NK-92 (cell line): ENCODE data around the gene KCNC1.

Source experiments
- DNase-seq: peaks from one replicate; lab custom pipeline; 2025; ENCODE audit not compliant: unreplicated experiment; lab: John Stamatoyannopoulos, UW

KCNC1 gene

DNA sequence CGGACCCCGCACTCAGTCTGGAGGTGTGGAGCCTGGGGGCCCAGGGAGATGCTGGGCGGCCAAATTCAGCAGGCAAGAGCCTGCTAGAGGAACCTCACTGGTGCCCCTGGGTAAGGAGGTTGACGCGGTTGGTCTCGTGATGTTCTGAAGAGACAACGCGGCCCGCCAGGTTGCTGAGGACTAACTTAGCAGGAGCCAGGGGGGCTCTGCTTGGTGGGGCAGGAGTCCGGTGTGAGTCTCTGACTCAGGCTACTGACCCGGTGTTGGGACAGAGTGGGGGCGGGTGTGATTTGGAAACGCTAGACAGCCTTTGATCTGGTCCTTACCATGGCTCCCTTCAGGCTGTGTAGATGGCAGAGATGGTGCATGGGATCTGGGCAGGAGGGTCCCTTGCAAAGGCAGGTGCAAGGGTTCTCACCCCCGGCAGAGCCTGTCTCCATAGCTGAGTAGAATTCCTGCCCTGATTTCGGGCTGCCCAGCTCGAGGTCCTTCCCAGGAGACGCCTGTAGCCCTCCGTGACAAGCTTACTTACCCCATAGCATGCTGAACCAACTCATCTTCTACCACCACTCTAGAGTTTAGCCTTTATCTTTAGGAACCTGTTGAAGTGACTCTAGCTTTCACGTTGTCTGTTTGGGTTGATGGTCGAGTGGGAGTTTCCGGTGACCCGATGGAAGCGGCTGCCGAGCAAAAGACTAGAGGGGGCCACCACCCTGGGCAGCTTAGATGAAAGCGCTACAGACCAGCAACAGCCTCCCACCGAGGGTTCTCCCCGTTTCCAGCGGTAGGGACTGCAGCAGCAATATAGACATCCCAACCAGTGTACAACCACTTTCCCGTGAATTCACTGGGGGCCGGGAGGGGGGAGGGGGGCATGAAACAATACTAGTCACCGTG, 38.4 kb downstream of the KCNC1 start:
- no peak for DNase-seq

DNA sequence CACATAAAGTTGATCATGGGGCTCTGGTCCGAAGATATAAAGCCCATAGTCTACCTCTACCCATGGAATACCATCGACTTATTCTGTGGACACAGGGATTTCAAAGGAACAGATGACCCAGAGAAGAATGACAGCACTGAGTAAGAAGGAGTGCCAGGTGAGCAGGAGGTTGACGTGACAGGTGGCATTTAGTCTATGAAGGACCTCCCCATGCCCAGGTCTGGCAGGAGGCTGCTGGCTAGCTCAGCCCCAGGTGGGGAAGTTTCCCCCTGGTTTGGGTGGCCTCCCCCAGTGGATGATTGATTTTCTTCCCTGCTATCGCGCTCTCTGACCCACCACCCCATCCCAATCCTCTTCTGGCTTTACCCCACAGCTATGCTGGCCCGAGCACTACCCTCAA, 39.1 kb downstream of the KCNC1 start:
- DNase-seq = no peak

DNA sequence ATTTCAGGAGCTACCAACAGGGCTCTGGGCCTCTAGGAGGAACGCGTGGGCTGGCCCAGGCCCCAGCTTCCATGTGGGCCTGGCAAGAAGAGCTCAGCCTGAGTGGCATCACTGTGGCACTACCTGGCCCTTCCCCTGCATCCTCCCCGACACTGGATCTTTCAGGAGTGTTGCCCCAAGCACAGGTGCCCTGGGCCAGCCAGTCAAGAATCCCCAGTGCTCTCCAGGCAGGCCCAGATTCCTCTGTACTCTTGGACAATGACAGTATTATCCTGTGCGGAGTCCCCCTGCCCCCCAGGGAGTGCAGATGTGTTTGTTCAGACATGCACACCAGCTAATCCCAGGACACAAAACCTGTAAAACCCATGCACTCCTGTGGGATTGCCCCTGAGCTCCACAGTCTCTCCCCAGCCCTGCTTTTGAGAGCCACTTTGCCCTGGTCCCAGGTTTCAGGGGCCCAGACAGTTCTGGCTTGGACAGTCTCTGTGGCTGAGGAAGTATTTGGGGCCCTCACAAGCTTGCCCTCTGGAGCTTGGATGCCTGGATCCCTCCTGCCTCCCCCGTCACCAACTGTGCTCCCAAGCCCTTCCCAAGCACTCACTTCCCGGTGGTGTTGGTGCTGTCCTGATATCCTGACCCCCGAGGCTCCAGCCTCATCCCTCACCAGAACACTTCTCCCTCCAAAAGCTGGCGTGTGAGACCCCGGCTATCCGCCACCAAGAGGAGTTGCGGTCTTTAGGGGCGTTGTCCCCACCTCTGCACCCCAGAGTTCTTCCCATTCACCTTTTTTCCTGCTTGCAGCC, 39.9 kb downstream of the KCNC1 start:
- no peak for DNase-seq

DNA sequence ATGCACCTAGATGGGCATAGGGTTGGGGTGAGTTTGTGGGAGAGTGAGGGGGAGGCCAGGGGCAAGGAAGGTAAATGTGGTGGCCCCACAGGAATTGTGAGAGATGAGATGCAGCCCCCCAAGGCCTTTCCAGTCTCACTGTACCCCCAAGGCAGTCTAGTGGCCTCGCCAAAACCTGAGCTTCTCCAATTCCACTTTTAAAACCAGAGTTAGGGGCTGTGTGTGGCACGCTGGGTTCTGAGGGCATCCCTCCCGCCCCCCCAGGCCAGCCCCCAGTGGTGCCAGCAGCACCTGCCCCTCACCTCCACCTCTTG, 40.4 kb downstream of the KCNC1 start:
- DNase-seq = no peak

DNA sequence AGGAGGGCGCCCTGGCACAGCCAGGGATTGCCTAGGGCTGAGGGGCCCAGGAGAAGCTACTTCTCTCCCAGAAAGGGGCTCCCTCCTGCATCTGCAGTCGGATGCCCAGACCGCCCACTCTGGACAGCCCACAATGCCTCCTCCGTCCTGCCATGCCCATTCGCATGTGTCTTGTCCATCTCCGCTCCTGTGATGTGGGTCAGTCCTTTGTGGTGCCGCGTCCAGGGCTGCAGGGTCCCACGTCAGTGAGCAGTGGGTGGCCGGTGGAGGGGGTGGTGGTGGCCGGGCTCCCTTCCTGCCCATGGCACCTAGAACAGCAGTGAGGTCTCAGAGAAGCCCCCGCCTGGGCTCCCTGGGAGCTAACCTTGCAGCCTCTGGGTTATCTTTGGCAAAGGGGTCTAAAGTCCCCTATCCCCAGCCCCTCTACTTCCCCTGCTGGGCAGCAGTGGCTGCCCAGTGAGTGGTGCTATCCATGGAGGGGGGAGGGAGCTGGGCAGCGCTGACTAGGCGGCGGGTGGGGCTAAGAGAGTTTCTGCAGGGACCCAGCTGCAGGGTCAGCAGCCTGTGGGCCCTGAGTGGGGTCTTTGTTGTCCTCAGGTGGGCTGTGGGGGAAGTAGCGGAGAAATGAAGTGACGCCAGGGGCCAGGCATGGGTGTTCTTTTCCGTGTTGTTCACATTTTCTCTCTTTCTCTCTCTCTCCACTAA, 41.1 kb downstream of the KCNC1 start:
- DNase-seq = no peak

DNA sequence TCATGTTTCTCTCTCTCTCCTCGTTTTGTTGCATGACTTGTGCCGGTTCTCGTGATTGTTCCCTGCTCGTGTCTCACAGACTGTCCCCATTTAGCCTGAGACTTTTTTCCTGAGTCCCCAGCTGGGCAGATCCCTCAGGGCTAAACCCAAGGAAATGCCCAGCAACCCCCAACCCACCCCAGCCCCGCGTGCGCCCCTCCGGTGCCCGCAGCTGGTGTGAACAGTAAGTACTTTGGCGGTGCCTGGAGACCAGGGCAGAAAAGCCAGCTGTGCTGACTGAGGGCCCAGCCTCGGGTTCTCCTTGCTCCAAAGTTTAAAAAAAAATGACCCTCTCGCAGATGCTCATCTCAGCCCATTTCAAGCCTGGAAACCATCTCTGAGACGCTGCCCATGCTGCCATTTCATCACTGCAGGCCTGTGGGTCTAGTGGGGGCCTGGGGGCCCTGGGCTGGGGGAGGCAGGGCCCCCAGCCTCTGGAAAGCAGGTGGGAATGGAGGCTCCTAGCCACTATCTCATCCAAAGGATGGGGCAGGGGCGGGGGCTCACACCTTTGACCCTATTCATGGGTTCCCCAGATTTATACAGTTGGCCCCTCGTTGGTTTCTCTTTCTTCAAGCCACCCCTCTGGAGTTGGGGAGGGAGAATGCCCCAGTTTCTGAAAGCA, 41.8 kb downstream of the KCNC1 start:
- DNase-seq = no peak

DNA sequence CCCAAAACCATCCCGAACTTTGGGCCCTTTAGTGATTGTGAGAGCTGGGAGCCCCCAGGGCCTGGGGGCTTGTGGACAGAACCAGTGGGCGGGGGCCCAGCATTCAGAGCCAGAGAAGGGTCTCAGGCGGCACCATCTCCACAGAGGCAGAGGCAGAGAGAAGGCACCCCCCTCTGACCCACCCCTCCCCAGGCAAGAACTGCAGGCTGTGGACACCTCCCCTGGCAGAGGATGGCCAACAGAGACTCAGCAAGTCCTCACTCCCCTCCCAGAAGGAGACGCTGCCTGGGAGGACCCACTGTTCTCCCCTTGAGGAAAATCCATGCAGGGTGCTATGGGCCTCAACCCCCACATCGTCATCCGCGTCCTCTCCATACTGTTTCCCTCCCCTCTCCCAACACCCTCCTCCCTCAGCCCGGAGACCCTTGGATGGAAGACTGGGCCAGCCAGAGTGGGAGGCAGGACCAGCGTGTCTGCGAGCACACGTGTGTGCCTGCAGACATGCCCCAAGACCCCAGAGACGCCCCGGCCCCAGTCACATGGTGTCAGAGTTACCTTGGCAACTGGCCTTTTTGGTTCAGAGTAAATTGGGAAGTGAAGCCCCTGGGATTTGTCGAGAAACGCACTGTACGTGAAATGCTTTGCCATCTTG, 42.6 kb downstream of the KCNC1 start:
- no peak for DNase-seq

DNA sequence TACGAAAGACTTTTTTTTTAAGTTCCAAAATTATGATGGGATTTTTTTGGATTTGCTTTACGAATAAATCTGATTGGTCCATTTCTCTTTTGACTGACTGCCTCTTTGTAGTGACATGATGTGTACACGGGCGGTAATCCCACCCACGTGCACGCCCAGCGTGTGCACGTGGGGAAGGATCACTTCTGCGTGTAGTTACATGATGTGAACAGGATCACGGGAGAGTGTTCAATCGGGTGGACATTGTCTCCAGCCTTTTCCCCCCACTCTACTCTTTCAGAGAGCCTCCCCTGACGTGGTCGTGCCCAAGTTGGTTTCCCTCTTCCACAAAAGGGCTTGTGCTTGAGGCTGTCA, 43.1 kb downstream of the KCNC1 start:
- no peak for DNase-seq

DNA sequence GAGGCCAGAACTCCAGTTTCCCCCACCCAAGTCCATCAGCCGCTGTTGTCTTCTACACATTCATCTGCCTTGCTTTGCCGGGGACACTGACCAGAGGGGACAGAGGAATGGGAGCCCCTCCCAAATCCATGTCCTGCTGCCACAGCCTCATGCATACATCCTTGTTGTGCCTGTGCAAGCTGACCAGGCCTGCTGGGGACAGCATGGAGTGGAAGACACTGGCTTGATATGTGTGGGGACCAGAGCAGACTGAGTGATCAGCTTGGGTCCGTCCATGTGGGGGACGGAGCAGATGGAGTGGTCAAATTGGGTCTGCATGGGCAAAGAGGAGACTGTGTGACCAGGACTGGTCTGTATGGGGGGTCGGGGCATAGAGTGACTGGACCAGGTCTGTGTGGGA, 43.8 kb downstream of the KCNC1 start:
- DNase-seq = no peak

DNA sequence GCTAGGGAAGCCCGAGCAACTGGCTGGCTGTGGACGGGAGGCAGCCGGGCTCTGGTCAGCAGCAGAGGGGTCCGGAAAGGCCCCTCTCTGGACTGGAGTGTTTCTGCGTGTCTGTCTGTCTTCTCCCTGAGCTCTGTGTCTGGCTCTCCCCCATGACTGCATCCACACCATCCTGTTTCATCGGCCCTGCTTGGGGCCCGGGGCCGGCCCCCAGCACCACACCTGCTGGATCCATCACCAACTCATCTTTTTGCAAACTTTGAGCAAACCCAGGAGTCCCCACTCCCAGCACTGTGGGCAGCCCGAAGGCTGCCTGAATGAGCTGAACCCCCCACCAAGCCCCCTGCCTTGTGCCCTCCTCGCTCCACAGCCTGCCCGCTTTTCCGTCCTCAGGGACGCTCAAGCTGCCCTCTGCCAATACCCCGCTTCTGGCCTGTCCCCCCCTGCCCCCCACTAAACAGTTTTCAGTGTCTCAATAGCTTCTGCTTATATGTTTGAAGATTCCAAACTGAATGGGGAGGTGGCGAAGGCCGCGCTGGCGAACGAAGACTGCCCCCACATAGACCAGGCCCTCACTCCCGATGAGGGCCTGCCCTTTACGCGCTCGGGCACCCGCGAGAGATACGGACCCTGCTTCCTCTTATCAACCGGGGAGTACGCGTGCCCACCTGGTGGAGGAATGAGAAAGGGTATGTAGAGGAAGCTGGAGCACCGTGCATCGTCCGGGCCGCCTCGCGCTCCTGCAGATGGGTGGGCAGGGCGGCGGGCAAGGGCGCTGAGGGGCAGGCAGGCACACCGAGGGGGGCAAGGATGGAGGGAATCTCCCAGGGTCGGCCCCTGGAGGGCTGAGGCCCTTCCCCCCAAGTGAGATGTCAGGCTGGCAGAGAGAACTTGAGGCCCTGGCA, 44.6 kb downstream of the KCNC1 start:
- no peak for DNase-seq

DNA sequence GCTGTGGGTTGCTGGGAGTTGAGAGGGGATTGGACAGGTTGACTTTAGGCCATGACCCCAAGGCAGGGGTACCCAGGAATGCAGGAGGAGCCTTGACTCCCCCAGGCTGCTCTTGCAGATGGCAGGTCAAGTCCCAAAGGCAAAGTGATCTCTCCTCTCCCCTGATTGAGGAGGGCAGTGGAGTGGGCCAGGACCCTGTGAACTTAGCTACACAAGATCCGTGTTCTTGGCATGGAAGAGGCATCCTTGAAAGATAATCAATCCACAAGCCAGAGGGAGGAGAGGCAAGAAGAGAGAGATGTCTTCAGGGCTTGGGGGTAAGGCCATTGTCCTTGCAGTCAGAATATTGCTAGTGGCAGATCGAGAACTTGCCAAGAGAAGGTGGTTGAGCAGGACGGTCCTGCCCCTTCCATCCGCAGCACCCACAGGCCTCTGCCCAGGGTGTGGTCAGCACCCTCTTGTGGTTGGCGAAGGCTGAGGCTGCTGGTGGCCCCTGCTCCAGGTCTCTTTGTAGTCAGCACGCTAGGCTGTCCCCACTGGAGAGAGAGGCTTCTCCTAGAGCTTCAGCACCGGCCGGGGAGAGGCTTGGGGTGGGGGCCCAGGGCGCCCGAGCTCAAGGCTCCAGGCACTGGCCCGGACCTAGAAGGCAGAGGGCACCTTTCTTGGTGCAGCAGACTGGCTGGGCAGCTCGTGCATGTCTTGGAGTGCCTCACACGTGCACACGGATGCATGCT, 45.4 kb downstream of the KCNC1 start:
- DNase-seq = no peak

DNA sequence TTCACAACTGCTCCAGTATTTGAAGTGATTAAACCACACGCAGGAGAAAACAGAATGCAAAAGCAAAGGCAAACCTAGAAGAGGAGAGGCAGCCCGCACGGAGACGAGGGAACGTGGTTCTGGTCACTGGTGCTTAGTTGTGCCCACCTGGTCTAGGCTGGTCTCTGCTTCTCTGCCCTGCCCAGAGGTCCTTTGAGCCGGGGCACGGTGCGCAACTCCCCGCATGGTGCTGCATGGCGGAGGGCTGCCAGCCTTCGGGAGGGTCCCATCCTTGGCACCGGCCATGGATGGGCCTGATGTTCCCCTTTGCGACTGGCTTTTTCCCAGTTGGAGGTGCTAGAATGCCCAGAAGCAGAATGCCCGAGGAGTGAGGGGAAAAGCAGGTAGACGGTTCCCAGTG, 46.1 kb downstream of the KCNC1 start:
- DNase-seq = no peak

DNA sequence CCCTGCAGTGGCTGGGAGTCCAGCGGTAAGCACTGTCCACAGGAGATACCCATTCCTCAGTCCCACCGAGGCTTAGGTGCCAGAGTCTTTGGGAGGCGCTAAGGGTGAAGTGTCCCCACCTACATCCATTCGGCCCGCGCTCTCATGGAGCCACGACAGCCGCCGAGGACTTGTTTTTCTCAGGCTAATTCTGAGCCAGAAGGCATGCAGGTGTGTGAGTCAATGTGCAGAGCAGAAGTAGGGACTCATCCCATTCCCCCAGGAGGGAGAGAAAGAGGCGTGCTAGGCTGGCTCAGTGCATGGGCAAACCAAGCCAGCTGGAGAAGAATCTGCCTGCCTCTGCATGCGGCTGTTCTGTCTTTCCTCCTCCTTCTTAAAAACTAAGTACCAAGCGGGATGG, 46.6 kb downstream of the KCNC1 start:
- no peak for DNase-seq

DNA sequence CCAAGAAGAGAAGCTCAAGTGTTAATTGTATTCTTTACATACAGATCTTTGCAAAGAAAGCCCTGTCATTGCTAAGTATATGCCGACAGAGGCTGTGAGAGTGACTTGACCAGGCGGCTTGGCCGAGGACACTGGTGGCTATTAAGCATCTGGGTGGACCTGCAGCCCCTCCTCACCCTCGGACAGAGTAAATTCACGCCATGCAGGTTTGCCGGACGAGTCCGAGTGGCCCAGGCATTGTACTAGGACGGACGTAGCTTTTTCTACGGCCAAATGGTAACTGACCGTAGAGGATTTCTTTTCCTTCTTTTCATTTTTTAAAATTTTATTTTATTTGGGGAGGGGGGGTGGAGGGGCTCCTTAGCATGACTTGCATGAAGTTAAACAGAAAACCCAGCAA, 47.0 kb downstream of the KCNC1 start:
- no peak for DNase-seq

DNA sequence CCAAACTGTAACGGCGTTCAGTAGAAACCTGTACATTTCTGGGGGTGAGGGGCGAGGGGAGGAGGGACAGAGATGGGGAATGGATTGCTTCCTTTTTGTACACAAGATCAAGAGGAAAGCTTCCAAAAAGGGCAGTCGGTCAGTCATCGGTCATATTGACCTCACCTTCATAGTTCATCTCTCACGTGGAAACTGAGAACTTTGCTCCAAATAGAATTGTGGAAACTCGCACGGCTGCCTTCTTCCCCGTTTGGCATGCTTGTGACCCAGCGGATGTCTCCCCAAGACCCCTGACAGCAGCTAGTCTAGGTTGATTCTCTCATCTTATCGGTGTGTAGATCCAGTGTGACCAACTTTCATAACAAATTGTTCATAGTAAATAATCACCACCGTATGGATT, 47.6 kb downstream of the KCNC1 start:
- no peak for DNase-seq

DNA sequence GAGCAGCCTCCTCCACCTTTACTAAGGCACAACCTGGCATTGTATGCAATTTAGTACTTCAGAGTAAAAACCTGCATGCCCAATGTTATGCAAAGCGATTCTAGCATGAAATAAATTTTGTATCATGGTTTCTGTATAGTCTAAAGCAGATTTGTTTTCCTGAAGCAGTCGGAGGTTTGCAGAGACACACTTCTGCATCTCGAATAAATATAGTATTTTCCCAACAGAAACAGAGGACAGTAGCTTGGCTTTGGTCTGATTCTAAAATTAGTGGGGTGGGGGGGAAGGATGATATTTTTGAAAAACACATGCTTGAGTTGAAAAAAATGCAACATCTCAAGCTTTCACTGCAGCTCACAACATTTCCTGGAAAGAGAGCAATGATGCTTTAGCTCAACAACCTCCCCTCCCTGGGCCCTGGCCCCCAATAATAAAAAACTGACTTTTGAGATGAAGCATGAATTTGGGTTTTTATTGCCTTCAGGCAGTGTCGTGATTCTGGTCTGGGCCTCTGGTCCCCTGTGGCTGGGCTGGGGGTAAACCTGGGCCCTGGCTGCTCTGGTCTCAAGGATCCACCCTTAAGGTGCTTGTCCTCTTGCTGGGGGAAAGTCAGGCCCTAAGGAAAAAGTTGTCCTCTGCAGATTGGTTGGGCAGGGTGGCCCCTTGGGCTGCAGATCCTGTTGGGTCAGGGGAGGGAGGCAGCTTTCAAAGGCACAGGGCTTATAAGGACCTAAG, 48.2 kb downstream of the KCNC1 start:
- DNase-seq = no peak

DNA sequence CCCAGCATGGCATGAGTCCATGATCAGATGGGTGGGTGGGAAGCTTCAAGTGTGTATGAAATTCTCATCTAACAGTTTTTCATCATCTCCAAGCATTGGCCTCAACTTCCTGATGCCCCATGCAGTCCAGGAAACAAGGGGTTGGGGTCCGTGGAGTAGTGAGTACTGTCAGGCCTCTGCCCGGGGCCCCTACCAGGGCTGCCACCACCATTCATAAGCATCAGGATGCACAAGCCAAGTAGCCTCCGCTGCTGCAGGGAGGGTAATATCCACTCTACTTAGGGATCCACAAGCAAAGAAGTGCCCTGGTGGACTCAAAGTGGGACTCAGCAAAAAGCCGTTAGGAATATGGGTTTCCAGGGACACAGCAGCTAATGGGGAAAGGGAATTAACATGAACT, 49.3 kb downstream of the KCNC1 start:
- DNase-seq = no peak

DNA sequence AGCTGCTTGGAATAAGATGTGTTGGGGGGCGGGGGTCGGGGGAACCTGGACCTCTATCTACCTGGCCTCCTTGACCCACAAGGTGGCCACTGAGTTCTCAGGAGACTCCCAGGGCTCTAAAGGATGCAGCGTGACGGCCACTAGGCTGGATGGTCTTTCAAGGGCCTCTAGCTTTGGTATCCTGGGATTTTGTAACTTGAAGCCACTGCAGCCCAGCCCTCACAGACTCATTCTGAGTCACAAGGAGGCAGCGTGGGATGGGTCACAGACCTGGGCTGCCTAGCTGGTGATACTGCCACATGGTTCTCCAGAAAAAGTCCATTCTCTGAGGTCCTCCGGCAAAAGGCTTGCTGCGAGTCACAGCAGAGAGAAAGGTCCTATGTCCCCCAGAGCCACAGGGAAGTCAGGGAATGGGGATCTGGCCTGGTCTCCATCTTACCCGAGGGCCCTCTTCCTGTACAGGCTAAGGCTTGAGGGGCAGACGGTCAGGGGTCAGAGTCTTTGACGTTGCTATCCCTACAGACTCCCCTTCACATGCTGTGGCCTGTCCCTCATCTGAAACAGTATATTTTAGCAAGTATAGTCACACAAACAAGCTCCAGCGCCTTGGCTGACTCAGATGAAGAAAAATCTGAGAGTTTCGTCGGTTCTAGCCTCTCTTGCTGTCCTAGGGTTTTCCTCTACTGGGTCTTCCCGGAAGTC, 52.4 kb downstream of the KCNC1 start:
- no peak for DNase-seq
